GM21825 (cell line): ENCODE measurements around the gene ASL.
"Not testable (repeated sequence)": the region's sequence is repeated elsewhere in the genome, so short reads cannot be mapped to it uniquely, and the experiment has no call there.

ENCODE experiments used
- ATAC-seq: cut with Tn5 transposase; IDR thresholded peaks from one replicate; pipeline ENCODE4 v1.9.1; 2021; ENCODE audit warnings: mild to moderate bottlenecking, moderate library complexity; ENCODE audit not compliant: unreplicated experiment

ASL gene

GRCh38 chr7:66075590-66076461 is at the start of gene ASL:
Gene ASL (plus strand): TSS chr7:66075819. CDS start chr7:66076082, 263 bp downstream.
- peak; percentile 98 for ATAC-seq

DNA sequence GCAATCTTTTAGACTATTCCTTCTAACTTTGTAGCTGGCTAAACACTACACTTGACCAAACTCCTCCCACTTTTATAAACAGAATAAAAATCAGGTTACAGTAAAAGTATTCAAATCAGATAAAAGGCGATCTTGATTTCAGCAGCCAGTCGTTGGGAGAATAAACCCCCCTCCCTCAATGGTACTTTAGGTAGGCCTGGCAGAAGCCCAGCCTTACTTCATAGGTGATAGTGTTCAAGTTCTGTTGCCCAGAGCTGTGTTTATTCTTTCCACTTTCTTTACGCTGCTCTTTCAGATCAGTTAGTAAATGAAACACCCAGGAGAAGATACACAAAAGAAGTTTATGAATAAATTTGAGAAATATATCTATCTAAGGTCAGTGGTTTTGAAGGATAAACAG is 47.3 kb upstream of the ASL start:
- not testable (repeated sequence) for ATAC-seq

GRCh38 chr7:66033471-66034385 is 41.9 kb upstream of the ASL start:
- ATAC-seq: no peak

DNA sequence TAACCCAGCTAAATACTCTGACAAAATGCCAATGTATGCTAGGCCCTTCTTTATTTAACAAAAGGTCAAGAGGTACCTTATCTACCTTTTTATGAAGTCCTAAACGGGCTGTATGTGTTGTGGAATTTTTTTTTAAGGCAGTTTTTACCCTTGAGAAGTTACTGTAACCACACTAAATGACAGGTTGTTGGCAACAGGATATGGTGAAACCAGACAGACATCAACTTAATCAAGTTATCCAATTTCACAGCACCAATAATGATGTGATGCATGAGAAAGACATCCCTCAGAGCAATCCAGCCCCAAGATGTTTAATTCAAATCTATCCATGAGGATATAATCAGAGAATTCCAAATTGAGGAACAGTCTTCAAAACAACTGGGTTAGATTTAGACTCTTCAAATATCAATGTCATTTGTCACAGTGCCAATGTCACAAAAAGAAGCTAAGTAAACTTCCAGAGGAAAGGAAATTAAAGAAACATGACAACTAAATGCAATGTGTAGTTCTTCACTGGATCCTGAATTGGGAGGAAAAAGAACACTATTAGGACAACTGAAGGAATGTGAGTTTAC is 41.1 kb upstream of the ASL start:
- not testable (repeated sequence) for ATAC-seq

DNA sequence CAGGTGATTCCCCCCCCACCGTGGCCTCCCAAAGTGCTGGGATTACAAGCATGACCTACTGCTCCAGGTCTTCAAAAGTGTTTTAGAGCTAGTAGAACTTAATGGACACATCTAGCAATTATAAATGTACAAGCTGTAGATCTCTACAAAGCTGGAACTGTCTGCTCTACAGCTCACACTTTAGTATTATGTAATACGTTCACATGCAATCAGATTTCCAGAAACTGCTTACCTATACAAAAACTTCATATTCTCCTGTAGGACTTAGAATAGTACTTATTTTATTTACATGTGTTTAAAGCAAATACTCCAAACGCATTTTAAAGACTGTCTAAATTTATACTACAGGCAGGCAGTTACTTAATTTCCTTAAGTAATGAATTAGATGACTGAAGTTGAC is 39.2 kb upstream of the ASL start:
- ATAC-seq: no peak

- no peak for ATAC-seq
Measured at GRCh38 chr7:66036788-66037187, 38.8 kb upstream of the ASL start.

- ATAC-seq: no peak
Measured at GRCh38 chr7:66039094-66039670, 36.4 kb upstream of the ASL start.

DNA sequence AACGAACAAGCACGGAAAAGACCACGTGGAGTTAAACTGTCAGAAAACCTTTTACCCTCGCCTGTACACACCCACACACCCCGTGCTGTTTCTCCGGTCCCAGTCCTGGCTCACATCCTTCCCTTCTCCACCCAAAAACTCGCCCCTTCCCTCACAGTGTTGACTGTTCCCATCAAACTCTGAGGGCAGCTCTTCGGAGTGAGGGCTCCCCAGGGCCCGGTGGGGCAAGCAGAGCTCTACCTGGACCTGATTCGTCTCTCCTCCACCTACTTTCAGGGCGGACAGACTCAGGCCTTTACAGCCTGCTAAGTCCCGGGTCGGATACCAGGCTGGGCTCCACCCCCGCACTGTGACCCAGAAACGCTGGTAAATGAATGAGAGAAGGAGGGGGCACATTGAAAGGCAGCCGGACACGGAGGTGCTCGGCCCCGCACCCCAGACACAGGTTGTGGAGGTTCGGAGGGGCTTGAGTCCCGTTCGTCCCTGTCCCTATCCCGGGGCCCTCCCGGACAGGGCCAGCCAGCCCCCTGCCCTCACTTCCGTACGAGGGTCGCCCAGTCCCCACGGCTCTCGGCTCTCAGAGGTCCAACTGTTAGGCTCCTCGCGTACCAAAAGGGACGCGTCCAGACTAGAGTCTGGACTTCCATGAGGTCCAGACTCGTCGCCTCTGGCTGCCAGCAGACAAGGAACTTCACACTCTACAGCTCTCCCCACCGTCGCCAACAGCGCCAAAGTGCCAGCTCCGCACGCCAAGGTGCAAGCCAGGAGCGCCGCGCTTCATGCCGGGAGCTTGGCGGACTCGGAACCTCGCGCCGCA is 31.7 kb upstream of the ASL start:
- no peak for ATAC-seq

DNA sequence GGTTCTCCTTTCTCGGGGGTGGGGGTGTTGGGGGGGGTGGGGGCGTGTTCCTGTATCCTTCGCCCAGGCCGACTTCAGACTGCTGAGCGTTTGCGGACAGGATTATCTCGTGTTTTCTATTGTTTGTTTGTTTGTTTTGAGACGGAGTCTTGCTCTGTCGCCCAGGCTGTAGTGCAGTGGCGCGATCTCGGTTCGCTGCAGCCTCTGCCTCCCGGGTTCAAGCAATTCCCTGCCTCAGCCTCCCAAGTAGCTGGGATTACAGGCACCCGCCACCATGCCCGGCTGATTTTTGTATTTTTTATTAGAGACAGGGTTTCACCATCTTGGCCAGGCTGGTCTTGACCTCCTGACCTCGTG is 31.1 kb upstream of the ASL start:
- ATAC-seq: not testable (repeated sequence)

- no peak for ATAC-seq
Measured at GRCh38 chr7:66047426-66047825, 28.2 kb upstream of the ASL start.

- not testable (repeated sequence) for ATAC-seq
Measured at GRCh38 chr7:66049886-66050285, 25.7 kb upstream of the ASL start.

GRCh38 chr7:66050337-66050957 is 25.2 kb upstream of the ASL start:
- no peak for ATAC-seq

DNA sequence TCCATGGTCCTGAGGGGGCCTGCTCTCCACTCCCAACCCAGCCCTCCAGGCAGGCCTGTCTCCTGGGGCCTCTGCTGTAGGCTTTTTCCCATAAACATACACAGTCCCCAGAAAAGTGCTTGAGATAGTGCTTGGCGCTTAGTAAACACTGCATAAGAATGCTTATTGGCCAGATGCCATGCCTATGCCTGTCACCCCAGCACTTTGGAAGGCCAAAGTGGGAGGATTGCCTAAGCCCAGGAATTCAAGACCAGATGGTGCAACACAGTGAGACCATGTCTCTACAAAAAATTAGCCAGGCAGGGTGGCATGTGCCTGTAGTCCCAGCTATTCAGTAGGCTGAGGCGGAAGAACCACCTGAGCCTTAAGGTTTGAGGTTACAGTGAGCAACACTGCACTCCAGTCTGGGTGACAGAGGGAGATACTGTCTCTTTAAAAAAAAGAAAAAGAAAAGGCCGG is 24.6 kb upstream of the ASL start:
- no peak for ATAC-seq

DNA sequence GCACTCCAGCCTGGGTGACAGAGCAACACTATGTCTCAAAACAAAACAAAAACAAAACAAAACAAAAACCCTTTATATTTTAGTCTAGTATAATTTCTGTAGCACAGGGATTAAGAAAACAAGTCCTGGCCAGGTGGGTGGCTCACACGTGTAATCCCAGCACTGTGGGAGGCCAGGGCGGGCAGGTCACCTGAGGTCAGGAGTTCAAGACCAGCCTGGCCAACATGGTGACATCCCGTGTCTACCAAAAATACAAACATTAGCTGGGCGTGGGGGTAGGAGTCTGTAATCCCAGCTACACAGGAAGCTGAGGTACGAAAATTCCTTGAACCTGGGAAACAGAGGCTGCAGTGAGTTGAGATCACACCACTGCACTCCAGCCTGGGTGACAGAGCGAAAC is 23.2 kb upstream of the ASL start:
- no peak for ATAC-seq

DNA sequence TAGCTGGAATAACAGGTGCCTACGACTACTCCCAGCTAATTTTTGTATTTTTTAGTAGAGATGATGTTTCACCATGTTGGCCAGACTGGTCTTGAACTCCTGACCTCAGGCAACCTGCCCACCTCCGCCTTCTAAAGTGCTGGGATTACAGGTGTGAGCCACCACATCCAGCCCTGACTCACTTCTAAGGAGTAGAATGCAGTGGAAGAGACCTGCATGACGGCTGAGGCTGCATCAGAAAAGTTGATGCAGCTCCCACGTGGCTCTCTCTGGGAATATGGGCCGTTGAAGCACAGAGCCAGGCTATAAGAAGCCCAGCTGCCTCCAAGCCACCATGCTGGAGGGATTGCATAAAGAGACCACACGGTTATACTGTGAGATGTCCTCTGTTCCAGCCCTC is 21.6 kb upstream of the ASL start:
- ATAC-seq: no peak

DNA sequence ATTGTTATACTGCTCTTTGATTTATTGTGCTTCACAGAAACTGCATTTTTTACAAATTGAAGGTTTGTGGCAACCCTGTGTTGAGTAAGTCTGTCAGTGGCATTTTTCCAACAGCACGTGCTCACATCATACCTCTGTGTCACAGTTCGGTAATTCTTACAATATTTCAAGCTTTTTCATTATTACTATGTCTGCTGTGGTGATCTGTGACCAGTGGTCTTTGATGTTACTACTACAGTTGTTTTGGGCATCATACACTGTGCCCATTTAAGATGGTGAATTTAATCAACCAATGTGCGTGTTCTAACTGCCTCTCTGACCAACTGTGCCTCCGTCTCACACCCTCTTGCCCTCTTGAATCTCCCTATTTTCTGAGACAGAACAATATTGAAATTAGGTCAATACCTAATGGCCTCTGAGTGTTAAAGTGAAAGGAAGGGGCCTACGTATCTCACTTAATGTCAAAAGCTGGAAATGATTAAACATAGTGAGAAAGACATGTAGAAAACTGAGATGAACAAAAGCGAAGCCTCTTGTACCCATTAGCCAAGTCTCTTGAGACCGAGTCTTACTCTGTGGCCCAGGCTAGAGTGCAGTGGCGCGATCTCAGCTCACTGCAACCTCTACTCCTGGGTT is 20.2 kb upstream of the ASL start:
- peak; percentile 80 for ATAC-seq

- ATAC-seq: no peak
Measured at GRCh38 chr7:66060796-66061195, 14.8 kb upstream of the ASL start.

- no peak for ATAC-seq
Measured at GRCh38 chr7:66069732-66070131, 5.9 kb upstream of the ASL start.

- no peak for ATAC-seq
Measured at GRCh38 chr7:66070222-66070621, 5.4 kb upstream of the ASL start.
